ENCODE measurements around the gene FKBP1B.
A peak's percentile ranks its signal among the peaks of the same experiment; 100 is the strongest.
"Not testable (repeated sequence)": the region's sequence is repeated elsewhere in the genome, so short reads cannot be mapped to it uniquely, and the experiment has no call there.

Gene FKBP1B

GRCh38 chr2:24049485-24050021, at the start of gene FKBP1B:
Gene FKBP1B (plus strand): TSS chr2:24049741. CDS start chr2:24049850, 109 bp downstream.
- peak in 1 of 2 donors; percentile 34 for DNase-seq (ENCODE audit: low read depth in 1 of 2, low spot score in 1 of 2)

GRCh38 chr2:24007693-24008092, 41.8 kb upstream of the FKBP1B start:
- DNase-seq (ENCODE audit: low read depth in 1 of 2, low spot score in 1 of 2) = no peak

DNA sequence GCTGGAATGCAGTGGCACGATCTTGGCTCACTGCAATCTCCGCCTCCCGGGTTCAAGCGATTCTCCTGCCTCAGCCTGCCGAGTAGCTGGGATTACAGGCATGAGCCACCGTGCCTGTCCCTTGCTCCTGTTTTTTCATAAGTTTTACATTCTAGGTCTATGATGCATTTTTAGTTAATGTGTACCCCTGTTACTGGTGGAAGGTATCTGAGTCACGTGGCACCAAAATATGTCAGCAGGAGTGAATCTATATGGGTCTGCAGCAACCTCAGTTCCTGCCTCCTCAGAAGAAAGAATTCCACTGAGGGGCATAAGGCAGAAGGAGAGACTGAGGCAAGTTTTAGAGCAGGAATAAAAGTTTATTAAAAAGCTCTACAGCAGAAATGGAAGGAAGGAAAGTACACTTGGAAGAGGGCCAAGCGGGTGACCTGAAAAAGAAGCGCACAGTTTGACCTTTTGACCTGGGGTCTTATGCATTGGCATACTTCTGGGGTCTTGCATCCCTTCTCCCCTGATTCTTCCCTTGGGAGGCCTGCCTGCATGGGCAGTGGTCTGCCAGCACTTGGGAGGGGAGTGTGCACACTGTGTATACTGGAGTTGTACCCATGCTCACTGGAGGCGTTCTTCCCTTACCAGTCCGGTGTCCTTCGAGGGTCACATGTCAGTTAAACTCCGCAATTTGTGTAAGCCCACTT, 40.7 kb upstream of the FKBP1B start:
- no peak for DNase-seq (ENCODE audit: low read depth in 1 of 2, low spot score in 1 of 2)

DNA sequence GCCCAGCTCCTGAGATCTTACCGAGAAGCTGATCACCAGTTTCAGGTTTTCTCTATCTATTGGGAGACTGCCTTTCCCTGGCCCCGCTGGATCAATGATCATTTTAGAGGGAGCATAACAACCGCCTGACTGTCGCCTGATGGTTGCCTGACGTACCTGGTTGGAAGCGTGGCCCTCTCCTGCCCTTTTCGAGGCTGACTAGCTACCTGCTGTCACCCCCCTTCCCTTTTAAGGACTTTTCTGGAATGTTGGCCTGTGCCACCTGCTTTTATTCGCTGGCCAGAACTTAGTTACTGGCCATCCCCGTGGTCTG, 40.2 kb upstream of the FKBP1B start:
- DNase-seq (ENCODE audit: low read depth in 1 of 2, low spot score in 1 of 2) = no peak

GRCh38 chr2:24009680-24010476, 39.7 kb upstream of the FKBP1B start, which contains the start of gene MFSD2B:
Gene MFSD2B (plus strand): TSS chr2:24010085. CDS start chr2:24010097, 12 bp downstream.
- no peak for DNase-seq (ENCODE audit: low read depth in 1 of 2, low spot score in 1 of 2)

GRCh38 chr2:24010477-24011249, 38.9 kb upstream of the FKBP1B start:
- DNase-seq (ENCODE audit: low read depth in 1 of 2, low spot score in 1 of 2) = no peak

- no peak for DNase-seq (ENCODE audit: low read depth in 1 of 2, low spot score in 1 of 2)
Measured at GRCh38 chr2:24011250-24012104, 38.1 kb upstream of the FKBP1B start.

DNA sequence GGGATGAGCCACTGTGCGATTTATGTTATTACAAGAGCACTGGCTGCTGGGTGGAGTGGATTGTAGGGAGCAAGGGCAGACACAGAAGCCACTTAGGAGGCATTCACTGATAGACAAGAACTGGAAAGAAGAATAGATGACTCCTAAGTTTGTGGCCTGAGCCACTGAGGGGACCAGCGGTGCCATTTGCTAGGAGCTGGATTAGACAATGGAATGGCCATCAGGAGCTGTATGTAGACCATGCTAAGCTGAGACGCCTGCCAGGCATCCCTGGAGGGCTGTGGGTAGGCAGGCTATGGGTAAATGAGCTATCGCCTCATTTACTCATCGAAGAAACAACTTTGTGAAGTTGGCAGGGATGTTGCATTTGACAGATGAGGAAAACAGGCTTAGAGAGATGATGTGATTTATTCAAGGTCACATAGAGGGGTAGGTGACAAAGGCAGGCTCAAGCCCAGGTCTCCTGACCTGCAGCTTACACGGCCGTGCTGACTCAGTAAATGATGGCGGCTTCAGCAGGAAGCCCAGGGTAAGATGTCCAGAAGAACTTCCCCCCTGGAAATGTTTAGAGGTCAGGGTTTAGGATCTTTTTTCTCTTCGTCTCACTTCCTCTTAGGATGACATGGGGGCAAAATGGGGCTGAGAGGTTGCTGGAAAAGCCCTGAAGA, 36.9 kb upstream of the FKBP1B start:
- DNase-seq (ENCODE audit: low read depth in 1 of 2, low spot score in 1 of 2) = no peak

DNA sequence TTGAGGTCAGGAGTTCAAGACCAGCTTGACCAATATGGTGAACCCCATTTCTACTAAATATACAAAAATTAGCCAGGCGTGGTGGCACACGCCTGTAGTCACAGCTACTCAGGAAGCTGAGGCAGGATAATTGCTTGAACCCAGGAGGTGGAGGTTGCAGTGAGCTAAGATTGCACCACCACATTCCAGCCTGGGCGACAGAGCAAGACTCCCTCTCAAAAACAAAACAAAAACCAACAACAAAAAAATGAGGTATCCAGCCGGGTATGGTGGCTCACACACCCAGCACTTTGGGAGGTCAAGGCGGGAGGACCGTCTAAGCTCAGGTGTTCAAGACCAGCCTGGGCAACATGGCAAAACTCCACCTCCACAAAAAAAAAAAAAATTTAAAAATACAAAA, 34.6 kb upstream of the FKBP1B start:
- not testable (repeated sequence) for DNase-seq (ENCODE audit: low read depth in 1 of 2, low spot score in 1 of 2)

- no peak for DNase-seq (ENCODE audit: low read depth in 1 of 2, low spot score in 1 of 2)
Measured at GRCh38 chr2:24015562-24016375, 33.8 kb upstream of the FKBP1B start.

- DNase-seq (ENCODE audit: low read depth in 1 of 2, low spot score in 1 of 2) = no peak
Measured at GRCh38 chr2:24016376-24016761, 33.2 kb upstream of the FKBP1B start.

DNA sequence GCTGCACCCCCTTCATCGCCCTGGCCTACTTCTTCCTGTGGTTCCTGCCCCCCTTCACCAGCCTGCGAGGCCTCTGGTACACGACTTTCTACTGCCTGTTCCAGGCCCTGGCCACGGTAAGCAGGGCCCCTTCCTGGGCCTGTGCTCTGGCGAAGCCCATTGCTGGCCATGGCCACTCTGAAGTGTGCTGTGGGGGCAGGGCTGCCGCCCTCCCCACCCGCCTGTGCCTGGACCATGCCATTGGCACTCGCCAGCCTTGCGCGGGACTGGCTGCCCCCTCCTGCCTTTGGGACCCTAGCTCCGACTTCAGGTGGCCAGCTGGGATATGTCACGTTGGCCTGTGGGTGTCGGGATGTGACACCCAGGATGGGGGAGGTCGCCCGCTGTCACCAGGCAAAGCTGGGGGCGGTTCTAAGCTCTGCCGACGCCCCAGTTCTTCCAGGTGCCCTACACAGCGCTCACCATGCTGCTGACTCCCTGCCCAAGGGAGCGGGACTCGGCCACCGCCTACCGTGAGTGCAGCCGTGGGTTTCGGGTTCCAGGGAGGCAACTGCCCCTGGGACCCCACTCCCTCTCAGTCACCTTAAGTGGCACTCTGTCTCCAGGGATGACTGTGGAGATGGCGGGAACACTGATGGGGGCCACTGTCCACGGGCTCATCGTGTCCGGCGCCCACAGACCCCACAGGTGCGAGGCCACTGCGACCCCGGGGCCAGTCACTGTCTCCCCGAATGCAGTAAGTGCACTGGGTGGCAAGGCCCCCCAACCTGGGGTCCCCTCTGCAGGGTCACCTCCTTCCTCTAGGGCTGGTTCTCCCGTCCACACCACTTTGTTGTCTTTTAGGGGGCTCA, 32.5 kb upstream of the FKBP1B start:
- DNase-seq (ENCODE audit: low read depth in 1 of 2, low spot score in 1 of 2) = no peak

GRCh38 chr2:24017711-24018110, 31.8 kb upstream of the FKBP1B start:
- DNase-seq (ENCODE audit: low read depth in 1 of 2, low spot score in 1 of 2) = no peak

DNA sequence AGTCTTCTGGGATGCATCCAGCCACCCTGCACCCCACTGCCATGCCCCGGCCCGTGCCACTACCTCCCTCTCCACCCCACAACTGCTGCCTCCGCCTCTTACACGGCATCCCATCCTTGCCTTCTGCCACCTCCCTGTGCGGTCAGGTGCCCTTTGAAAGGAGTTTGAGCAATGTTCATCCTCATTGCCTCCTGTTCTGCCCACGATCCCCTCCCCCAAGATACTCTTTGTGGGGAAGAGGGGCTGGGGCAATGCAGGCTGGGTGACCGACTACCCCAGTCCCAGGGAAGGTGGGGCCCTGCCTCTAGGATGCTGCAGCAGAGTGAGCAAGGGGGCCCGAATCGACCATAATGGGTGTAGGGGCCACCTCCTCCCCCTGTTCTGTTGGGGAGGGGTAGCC, 31.3 kb upstream of the FKBP1B start:
- no peak for DNase-seq (ENCODE audit: low read depth in 1 of 2, low spot score in 1 of 2)

DNA sequence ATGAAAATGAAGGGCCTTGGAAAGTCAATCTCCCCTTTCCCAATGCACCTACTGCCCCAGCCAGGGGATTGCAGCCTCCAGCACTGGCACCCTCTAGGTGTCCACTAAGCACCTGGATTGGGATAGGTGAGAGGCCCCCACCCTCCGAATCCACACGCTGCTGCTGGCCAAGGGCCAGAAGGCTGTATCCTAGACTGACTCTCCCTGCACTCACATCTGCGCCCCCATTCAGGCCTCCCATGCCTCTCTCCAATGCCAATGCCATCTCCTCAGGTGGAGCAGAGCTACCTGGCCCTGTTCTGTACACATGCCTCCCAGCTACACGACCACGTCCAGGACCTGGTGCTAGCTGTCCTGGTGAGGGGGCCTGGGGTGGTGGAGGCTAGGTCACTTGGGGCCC, 29.8 kb upstream of the FKBP1B start:
- DNase-seq (ENCODE audit: low read depth in 1 of 2, low spot score in 1 of 2) = no peak

GRCh38 chr2:24020244-24020643, 29.3 kb upstream of the FKBP1B start:
- no peak for DNase-seq (ENCODE audit: low read depth in 1 of 2, low spot score in 1 of 2)

DNA sequence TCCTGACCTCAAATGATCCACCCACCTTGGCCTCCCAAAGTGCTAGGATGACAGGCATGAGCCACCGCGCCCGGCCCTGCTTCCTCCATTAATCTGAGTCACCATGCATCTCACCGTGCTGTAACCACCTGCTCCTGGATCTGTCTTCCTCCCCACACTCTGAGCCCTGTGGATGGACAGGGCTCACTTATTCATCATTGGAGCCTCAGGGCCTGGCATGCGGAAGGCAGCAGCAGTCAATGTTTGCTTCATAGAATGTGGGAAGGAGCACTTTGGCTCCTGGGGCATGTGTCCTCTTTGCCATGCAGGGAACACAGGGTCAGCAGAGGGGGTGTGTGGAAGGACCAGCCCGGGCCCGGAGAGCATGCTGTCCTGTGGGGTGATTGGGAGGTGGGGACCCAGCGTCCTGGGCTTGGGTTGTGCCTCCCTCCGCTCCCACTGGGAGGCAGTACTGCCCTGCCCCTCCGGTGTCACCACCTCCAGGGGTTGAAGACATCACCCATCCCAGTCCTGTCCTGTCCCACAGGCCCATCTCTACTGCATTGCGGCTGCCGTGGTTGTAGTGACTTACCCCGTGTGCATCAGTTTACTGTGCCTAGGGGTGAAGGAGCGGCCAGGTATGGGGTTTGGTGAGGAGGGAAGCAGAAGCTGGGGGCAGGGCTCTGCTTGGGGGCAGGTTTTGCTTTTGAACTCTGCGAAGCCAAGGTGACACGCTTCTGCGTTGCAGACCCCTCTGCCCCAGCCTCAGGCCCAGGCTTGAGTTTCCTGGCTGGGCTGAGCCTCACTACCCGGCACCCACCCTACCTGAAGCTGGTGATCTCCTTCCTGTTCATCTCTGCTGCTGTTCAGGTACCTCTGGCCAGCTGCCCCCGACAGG, 28.2 kb upstream of the FKBP1B start:
- no peak for DNase-seq (ENCODE audit: low read depth in 1 of 2, low spot score in 1 of 2)

All from activated T-helper 1 cell treated with anti-CD3 and anti-CD28 coated beads, Interleukin-2, amount 50 U/mL, for 16 hours (primary cell).